ENCODE measurements around the gene ADIPOQ.
"Not testable (repeated sequence)": the region's sequence is repeated elsewhere in the genome, so short reads cannot be mapped to it uniquely, and the experiment has no call there.

The ADIPOQ gene

DNA sequence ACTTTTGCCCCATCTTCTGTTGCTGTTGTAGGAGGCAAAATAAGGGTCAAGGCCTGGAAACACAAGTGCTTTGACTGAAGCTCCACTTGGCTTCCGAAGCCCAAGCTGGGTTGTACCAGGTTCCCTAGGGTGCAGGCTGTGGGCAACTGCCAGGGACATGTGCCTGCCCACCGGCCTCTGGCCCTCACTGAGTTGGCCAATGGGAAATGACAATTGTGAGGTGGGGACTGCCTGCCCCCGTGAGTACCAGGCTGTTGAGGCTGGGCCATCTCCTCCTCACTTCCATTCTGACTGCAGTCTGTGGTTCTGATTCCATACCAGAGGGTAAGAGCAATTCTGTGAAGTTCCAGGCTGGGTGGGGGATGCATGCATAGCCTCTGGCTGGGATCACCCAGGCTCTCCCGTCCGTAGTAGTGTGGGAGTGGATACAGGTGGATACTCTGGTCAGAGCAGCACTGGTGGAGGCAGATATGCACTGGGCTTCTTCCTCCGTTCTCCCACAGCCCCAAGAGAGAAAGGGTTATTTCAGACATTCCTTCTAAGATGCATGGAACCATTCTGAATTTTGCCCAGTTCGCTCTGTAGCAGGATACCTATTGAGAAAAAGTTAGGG is at the start of gene ADIPOQ:
Gene ADIPOQ, plus strand, starts transcription at position 285 of the 613 bp plus-strand sequence. CDS start 10,349 bp downstream, outside the sequence.
- DNase-seq (ENCODE audit: low read depth): no peak

DNA sequence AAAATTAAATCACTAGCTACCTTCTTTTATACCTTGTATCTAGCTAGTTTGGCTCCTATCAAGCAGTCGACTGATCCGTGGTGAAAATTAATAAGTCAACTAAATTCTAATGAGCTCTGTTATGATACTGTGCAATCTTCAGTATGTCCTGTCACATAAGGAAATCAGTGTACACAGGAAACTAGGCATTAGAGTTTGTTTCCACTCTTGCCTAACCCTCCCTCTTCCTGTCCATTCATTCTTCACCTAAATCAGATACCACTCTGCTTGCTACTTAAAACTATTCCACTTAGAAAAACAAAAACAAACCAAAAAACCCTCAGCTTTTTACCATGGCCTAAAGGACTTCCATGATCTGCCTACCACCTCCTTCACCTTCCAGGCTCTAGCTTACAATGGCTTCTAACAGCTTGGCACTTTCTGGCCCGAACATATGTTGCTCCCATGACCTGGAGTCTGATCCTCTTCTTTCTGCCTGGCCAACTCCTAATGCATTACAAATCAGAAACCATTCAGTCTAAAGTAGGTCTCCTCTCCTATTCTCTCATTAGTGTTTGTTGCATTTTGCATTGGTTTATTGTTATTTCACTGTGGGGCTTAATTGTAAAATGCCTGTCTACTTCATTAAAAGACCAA is 44.2 kb upstream of the ADIPOQ start:
- DNase-seq (ENCODE audit: low read depth): no peak

DNA sequence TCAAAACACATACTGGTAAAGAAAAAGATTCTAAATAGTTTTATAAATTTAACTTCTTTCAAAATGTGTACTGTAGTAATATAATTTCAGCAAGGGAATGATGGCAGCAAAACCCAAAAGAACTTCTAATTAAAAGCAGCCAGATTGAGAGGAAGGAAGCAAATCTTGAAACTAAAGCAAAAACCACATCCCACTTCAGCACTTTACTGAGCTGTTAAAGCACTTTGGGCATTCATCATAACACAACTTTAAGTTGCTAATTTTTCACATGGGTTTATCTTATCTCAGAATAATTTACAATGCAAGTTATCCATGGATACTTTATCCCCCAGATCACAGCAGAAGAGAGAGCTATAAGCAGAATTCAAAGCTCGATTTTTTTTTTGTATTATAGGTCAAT is 42.2 kb upstream of the ADIPOQ start:
- DNase-seq (ENCODE audit: low read depth): no peak

GRCh38 chr3:186802701-186803100 is 39.8 kb upstream of the ADIPOQ start:
- no peak for DNase-seq (ENCODE audit: low read depth)

GRCh38 chr3:186803447-186803846 is 39.1 kb upstream of the ADIPOQ start:
- not testable (repeated sequence) for DNase-seq (ENCODE audit: low read depth)

DNA sequence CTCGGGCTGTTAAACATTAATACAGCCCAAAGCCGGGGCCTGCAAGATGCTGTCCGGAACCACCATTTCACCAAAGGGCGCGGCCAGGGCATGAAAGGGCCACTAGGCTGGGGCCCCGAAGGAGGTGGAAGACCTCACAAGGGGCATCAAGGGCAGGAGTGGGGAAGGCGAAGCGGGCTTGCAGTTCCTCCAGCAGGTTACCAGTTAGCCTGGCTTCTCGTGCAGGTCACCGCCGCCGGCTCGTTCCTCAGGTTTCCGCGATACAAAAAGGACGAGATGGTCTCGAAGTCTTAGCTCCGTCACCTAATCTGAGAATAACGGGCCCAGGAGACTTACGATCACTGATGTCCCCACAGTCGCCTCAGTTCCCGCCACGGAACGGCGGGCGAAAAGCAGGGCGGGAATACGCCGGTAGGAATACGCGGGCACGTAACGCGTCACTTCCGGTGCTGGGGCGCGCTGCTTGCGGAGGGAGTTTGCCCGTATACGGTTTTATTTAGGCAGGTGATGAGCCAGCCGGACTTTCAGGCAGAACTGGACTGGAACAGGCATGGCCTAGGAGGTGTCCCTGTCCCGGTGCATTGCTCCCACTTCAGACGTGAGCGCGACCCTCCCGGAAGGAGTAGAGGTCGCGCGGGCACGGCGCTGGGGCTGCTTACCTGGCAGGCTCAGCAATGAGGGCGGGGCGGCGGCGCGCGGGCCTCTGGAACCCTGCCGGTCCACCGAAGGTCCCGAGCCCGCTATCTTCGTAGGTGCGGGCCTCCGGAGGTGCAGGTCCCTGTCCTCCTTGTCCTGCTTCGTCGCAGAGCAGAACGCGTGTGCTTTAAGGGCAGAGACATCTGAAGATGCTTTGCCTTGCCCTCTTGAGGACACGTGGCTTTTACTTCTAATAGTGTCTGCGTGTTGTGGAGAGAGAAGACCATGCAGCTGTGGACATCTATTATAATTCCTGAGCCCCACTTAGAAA is 36.1 kb upstream of the ADIPOQ start, which contains the start of gene RFC4:
Gene RFC4, minus strand, starts transcription at position 394 of the 967 bp plus-strand sequence. CDS start 1,769 bp downstream, outside the sequence.
- peak; percentile 75 for DNase-seq (ENCODE audit: low read depth)

DNA sequence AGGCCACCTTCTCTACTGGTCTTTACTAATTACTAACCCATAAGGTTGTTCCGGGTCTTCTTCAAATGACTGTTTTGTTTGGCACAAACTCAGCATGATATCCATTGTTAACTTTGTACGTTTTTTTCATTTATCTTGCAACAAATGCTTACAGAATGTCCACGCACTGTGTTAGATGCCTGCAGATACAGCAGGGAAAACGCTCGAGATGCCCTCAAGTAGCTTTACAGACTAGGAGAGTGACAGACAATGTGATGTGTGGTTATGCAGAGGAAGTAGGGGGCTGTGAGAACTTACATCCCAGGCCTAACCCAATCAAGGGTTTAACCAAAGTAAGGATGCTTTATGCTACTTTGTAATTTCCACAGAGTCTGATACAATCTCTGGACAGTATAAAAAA is 35.3 kb upstream of the ADIPOQ start:
- DNase-seq (ENCODE audit: low read depth): no peak

- DNase-seq (ENCODE audit: low read depth): no peak
Observed at GRCh38 chr3:186810336-186810996, 32.0 kb upstream of the ADIPOQ start.

DNA sequence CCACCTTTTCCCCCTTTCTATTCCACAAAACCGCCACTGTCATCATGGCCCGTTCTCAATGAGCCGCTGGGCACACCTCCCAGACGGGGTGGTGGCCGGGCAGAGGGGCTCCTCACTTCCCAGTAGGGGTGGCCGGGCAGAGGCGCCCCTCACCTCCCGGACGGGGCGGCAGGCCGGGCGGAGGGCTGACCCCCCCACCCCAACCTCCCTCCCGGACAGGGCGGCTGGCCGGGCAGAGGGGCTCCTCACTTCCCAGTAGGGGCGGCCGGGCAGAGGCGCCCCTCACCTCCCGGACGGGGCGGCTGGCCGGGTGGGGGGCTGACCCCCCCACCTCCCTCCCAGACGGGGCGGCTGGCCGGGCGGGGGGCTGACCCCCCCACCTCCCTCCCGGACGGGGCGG is 31.2 kb upstream of the ADIPOQ start:
- DNase-seq (ENCODE audit: low read depth): not testable (repeated sequence)

DNA sequence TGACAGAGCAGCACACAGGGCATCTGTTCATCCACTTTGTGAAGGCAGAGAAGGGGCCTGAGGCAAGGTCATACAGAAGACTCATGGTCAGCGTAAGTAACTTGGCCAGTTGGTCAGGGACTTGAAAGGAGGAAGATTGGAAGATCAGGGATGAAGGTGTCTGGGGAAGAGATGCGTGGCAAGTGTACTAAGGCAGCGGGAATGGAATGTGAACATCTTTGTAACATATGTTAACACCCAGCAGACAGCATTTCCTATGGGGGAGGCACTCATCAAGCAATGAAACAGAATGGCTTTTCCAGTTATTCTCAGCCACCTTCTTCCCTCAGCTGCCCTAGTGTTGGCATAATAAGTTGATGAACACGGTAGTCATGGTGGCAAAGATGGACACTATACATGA is 28.4 kb upstream of the ADIPOQ start:
- DNase-seq (ENCODE audit: low read depth): no peak

- no peak for DNase-seq (ENCODE audit: low read depth)
Observed at GRCh38 chr3:186815435-186815834, 27.1 kb upstream of the ADIPOQ start.

GRCh38 chr3:186818516-186818915 is 24.0 kb upstream of the ADIPOQ start:
- DNase-seq (ENCODE audit: low read depth): no peak

- no peak for DNase-seq (ENCODE audit: low read depth)
Observed at GRCh38 chr3:186818956-186819355, 23.6 kb upstream of the ADIPOQ start.

GRCh38 chr3:186821429-186822387 is 20.8 kb upstream of the ADIPOQ start:
- no peak for DNase-seq (ENCODE audit: low read depth)

DNA sequence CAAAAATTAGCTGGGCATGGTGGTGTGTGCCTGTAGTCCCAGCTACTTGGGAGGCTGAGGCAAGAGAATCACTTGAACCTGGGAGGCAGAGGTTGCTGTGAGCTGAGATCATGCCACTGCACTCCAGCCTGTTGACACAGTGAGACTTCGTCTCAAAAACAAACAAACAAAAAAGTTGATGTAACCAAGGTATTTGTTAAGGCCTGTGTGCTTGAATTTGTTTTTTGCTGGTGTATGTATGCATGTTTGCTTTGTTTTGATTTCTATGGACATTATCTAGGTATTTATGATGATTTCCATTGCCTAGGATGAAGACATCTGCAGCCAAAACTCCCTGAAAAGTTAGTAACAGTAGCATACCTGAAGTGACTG is 20.1 kb upstream of the ADIPOQ start:
- not testable (repeated sequence) for DNase-seq (ENCODE audit: low read depth)

DNA sequence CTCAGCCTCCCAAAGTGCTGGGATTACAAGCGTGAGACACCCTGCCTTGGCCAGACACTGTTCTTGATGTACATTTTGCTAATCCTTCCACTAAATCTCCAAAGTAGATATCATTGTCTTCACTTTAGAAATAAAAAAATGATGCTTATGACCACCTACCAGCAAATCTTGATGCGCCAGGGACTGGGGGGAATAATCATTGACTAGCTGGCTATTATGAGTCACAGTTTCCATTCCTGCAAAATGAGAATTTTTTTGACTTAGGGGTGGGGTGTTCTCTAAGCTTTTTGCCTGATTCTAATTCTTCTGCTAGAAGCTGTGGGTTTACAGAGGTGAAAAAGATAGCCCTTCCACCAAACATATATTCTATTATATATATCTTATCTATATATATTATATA is 19.1 kb upstream of the ADIPOQ start:
- no peak for DNase-seq (ENCODE audit: low read depth)

- no peak for DNase-seq (ENCODE audit: low read depth)
Observed at GRCh38 chr3:186824430-186825139, 17.9 kb upstream of the ADIPOQ start.

GRCh38 chr3:186825294-186825821 is 17.2 kb upstream of the ADIPOQ start:
- DNase-seq (ENCODE audit: low read depth): no peak

DNA sequence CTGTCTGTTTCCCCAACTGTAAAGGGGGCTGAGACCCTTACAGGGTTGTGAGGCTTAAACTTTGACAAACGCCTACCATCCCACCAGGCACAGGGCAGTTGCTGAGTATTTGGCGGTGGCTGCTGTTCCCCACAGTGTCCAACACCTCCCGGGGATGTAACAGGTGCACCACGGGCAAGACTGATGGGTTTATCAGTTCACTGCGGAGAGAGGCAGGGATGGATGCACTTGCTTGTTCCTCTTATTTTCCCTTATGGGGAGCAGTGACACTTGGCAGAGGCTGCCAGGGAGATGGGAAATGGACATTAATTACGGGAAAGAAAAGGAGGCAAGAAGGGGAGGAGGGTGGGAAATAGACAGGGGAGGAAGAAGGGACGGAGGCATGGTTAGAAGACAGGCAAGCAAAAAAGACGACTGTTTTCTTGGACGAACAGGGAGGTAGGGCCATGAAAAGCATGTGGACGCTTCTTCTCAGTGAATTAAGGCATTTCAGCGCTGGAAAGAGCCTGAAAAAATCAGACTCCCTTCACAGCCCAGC is 16.6 kb upstream of the ADIPOQ start:
- no peak for DNase-seq (ENCODE audit: low read depth)
